Neural progenitor cell (in vitro differentiated cells): Measurements from ENCODE around the gene CCDC63. TPM values are rescaled to one million over a fixed set of nuclear protein-coding genes. Genes with fewer than 3 reads are reported as not detected.

ENCODE experiments used
- DNase-seq: peaks from one replicate; pipeline ENCODE4 v3.0.0-alpha.2; 2016; ENCODE audit warnings: low spot score
- H2AFZ ChIP-seq: fragments of 200-600 bp; sonication (generic); replicated peaks from 2 replicates; pipeline ENCODE4 v1.6.1; 2016; ENCODE audit warnings: antibody characterized with exemption
- H3F3A ChIP-seq: fragments of 200-600 bp; sonication (generic); 2 replicates; pipeline ENCODE4 v1.6.1; 2016; ENCODE audit warnings: antibody characterized with exemption, low read depth
- H3K27ac ChIP-seq: fragments of 200-600 bp; sonication (generic); 2 replicates; pipeline ENCODE4 v1.5.1; 2016; ENCODE audit warnings: mild to moderate bottlenecking
- H3K27me3 ChIP-seq: fragments of 200-600 bp; sonication (generic); 2 replicates; pipeline ENCODE4 v1.6.1; 2016; ENCODE audit warnings: mild to moderate bottlenecking, moderate library complexity
- H3K36me3 ChIP-seq: fragments of 200-600 bp; sonication (generic); 2 replicates; pipeline ENCODE4 v1.5.1; 2016
- H3K4me1 ChIP-seq: fragments of 200-600 bp; sonication (generic); 2 replicates; pipeline ENCODE4 v1.6.1; 2016; ENCODE audit warnings: mixed run types
- H3K4me2 ChIP-seq: fragments of 200-600 bp; sonication (generic); 2 replicates; pipeline ENCODE4 v1.6.1; 2016
- H3K4me3 ChIP-seq: fragments of 200-600 bp; sonication (generic); 2 replicates; pipeline ENCODE4 v1.5.1; 2016
- H3K79me2 ChIP-seq: fragments of 200-600 bp; sonication (generic); 2 replicates; pipeline ENCODE4 v1.6.1; 2016; ENCODE audit warnings: low read depth
- H3K9ac ChIP-seq: fragments of 200-600 bp; sonication (generic); 2 replicates; pipeline ENCODE4 v1.6.1; 2016
- H3K9me3 ChIP-seq: fragments of 200-600 bp; sonication (generic); 2 replicates; pipeline ENCODE4 v1.5.1; 2016; ENCODE audit warnings: low read depth
- H4K20me1 ChIP-seq: fragments of 200-600 bp; sonication (generic); 2 replicates; pipeline ENCODE4 v1.6.1; 2016; ENCODE audit warnings: low read depth
- H3K27ac Mint-ChIP-seq: 3 replicates; pipeline ENCODE4 v1.8.0; 2021; ENCODE audit warnings: mixed read lengths
- H3K27me3 Mint-ChIP-seq: 2 replicates; pipeline ENCODE4 v1.8.0; 2022; ENCODE audit warnings: low read depth, mild to moderate bottlenecking, inconsistent platforms, moderate library complexity, mixed read lengths; ENCODE audit not compliant: insufficient read depth
- H3K36me3 Mint-ChIP-seq: 3 replicates; pipeline ENCODE4 v1.8.0; 2021; ENCODE audit warnings: mixed read lengths
- H3K4me1 Mint-ChIP-seq: 3 replicates; pipeline ENCODE4 v1.8.0; 2021; ENCODE audit warnings: mixed read lengths
- H3K4me3 Mint-ChIP-seq: 3 replicates; pipeline ENCODE4 v1.8.0; 2021; ENCODE audit warnings: mild to moderate bottlenecking, moderate library complexity, mixed read lengths
- H3K9me3 Mint-ChIP-seq: 3 replicates; pipeline ENCODE4 v1.8.0; 2020; ENCODE audit warnings: mixed read lengths
- EZH2 ChIP-seq: fragments of 200-600 bp; sonication (generic); IDR thresholded peaks from 2 replicates; pipeline ENCODE4 v1.6.1; 2017; ENCODE audit warnings: antibody characterized with exemption, mild to moderate bottlenecking, moderate library complexity
- EZH2phosphoT487 ChIP-seq: fragments of 200-600 bp; sonication (generic); IDR thresholded peaks from 2 replicates; pipeline ENCODE4 v1.6.1; 2017; ENCODE audit warnings: antibody characterized with exemption
- total RNA-seq: library from RNA; depleted of rRNA; stranded (reverse); fragments of >200 nt; gene quantifications from 2 replicates; pipeline ENCODE4 v1.2.3, GENCODE V29; 2015; ENCODE audit warnings: low replicate concordance
- TF ChIP-seq, protein P1 (sequence below): fragments of 200-600 bp; sonication (generic); IDR thresholded peaks from 2 replicates; pipeline ENCODE4 v1.5.1; 2017; ENCODE audit warnings: antibody characterized with exemption, mild to moderate bottlenecking

Gene CCDC63
- total RNA-seq, 1 donor from 2014 or later = 0.24 TPM

DNA sequence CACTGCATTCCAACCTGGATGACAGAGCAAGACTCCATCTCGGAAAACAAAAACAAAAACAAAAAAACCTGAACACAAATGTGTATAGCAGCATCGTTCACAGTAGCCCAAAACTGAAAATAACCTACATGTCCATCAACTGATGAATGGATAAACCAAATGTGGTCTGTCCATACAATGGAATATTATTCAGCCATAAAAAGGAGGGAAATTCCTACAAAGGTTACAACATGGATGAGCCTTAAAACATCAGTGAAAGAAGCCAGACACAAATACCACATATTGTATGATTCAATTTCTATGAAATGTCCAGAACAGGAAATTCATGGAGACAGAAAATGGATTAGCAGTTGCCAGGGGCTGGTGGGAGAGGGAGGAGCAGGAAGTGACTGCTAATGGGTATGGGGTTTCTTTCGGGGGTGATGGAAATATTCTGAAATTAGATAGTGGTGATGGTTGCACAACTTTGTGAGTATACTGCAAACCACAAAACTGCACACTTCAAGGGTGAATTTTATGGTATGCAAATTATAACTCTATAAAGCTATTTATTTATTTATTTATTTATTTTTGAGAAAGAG, 69.6 kb downstream of the CCDC63 start:
- Histone ChIP-seq H3K36me3 (no peaks in the 10 kb centered on the region), H3K4me2 (no peak overlapping the region), H3K9me3 (no peaks in the 10 kb centered on the region), H4K20me1 (no peaks in the 10 kb centered on the region), H3F3A (no peaks in the 10 kb centered on the region), H3K27me3 (no peaks in the 10 kb centered on the region), H2AFZ (no peak overlapping the region), H3K4me3 (no peak overlapping the region), H3K79me2 (no peaks in the 10 kb centered on the region), H3K27ac (no peak overlapping the region), H3K4me1 (no peaks in the 10 kb centered on the region), H3K9ac (no peak overlapping the region)
- Mint-ChIP-seq H3K36me3 (no peaks in the 10 kb centered on the region), H3K4me3 (no peak overlapping the region), H3K27ac (no peak overlapping the region), H3K9me3 (no peaks in the 10 kb centered on the region), H3K4me1 (peaks cover 16% of the 10 kb centered on the region), H3K27me3 (peaks cover 11% of the 10 kb centered on the region)
- TF ChIP-seq EZH2 = no peak
- TF ChIP-seq EZH2phosphoT487 = no peak
- TF ChIP-seq, protein P1, sequence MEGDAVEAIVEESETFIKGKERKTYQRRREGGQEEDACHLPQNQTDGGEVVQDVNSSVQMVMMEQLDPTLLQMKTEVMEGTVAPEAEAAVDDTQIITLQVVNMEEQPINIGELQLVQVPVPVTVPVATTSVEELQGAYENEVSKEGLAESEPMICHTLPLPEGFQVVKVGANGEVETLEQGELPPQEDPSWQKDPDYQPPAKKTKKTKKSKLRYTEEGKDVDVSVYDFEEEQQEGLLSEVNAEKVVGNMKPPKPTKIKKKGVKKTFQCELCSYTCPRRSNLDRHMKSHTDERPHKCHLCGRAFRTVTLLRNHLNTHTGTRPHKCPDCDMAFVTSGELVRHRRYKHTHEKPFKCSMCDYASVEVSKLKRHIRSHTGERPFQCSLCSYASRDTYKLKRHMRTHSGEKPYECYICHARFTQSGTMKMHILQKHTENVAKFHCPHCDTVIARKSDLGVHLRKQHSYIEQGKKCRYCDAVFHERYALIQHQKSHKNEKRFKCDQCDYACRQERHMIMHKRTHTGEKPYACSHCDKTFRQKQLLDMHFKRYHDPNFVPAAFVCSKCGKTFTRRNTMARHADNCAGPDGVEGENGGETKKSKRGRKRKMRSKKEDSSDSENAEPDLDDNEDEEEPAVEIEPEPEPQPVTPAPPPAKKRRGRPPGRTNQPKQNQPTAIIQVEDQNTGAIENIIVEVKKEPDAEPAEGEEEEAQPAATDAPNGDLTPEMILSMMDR = no peak
- DNase-seq = no peak

DNA sequence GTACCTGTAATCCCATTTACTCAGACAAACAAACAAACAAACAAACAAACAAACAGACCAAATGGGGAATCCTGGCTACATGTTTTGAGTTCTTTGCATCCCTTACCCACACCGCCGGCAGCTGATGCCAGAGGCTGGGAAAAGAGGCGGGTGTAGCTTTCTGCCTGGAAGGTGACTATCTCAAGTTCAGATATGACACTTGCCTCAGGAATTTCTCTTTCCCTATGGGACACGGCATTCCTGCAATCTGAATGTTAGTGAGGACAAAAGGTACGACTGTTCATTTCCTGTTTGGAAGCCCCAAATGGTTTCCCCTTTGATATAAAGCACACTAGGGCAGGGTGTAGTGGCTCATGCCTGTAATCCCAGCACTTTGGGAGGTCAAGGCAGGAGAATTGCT, 70.7 kb downstream of the CCDC63 start:
- Mint-ChIP-seq H3K9me3 (no peaks in the 10 kb centered on the region), H3K36me3 (no peaks in the 10 kb centered on the region), H3K4me1 (peaks cover 20% of the 10 kb centered on the region), H3K27ac (no peak overlapping the region), H3K4me3 (no peak overlapping the region), H3K27me3 (peaks cover 11% of the 10 kb centered on the region)
- H3K79me2 ChIP-seq = no peaks in the 10 kb centered on the region
- H3K36me3 ChIP-seq = no peaks in the 10 kb centered on the region
- H3K4me2 ChIP-seq = no peak overlapping the region
- peaks cover 6% of the 10 kb centered on the region for H3K4me1 ChIP-seq
- no peaks in the 10 kb centered on the region for H4K20me1 ChIP-seq
- DNase-seq = no peak
- no peaks in the 10 kb centered on the region for H3K9me3 ChIP-seq
- TF ChIP-seq EZH2phosphoT487 = no peak
- TF ChIP-seq, protein P1 = no peak
- no peak for TF ChIP-seq EZH2
- H3F3A ChIP-seq = no peaks in the 10 kb centered on the region
- H3K4me3 ChIP-seq = no peak overlapping the region
- H3K27ac ChIP-seq = no peak overlapping the region
- H3K27me3 ChIP-seq = no peaks in the 10 kb centered on the region
- no peak overlapping the region for H3K9ac ChIP-seq
- H2AFZ ChIP-seq = no peak overlapping the region

DNA sequence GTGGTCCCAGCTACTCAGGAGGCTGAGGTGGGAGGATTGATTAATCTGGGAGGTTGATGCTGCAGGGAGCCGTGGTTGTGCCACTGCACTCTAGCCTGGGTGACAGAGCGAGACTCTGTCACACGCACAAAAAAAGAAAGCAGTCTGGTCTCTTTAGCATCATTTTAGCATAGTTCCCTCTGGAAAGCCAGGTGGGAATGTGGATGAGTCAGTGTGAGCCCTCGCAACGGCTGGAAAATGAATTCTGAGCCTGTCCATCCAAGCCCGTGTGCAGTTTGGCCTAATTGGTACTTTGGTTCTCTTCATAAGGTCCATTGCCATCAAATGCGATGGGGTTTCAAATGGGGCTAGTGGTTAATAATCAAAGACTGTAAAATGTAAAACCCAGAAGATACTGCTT, 71.2 kb downstream of the CCDC63 start:
- Histone ChIP-seq H3K4me1 (peaks cover 11% of the 10 kb centered on the region), H4K20me1 (no peaks in the 10 kb centered on the region), H3K9ac (no peak overlapping the region), H3K27ac (no peak overlapping the region), H2AFZ (no peak overlapping the region), H3K4me3 (no peak overlapping the region), H3F3A (no peaks in the 10 kb centered on the region), H3K27me3 (no peaks in the 10 kb centered on the region), H3K79me2 (no peaks in the 10 kb centered on the region), H3K4me2 (no peak overlapping the region), H3K36me3 (no peaks in the 10 kb centered on the region), H3K9me3 (no peaks in the 10 kb centered on the region)
- DNase-seq = no peak
- Mint-ChIP-seq H3K9me3 (no peaks in the 10 kb centered on the region), H3K27ac (peak overlapping the region; percentile 50), H3K36me3 (no peaks in the 10 kb centered on the region), H3K4me1 (peaks cover 23% of the 10 kb centered on the region), H3K27me3 (peaks cover 10% of the 10 kb centered on the region), H3K4me3 (no peak overlapping the region)
- TF ChIP-seq EZH2phosphoT487 (no peak), EZH2 (no peak)
- TF ChIP-seq, protein P1 = no peak
